ENCODE measurements around the gene GPSM1.

GPSM1 gene

GRCh38 chr9:136304981-136305380 lies 22.4 kb upstream of the GPSM1 start:
- no peak for DNase-seq (ENCODE audit: low spot score)

DNA sequence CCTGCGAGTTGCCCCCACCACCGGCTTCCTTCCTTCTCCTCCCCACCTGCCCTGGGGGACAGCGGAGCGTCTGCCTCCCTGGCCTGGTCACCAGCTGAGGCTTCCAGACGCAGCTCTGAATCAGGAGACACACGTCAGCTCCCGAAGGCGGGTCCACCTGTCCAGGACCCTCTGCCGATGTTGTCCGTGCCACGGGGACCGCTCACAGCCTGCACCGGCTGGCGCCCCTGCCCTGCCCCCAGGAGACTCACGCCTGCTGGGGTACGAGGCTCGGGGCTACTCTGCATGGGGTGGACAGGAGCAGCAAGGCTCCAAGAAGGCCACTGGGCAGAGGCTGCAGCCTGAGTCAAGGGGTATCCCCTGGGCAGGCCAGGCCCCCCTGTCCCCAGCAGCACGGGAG lies 21.5 kb upstream of the GPSM1 start:
- DNase-seq (ENCODE audit: low spot score), result no peak

- DNase-seq (ENCODE audit: low spot score), result no peak
Measured at GRCh38 chr9:136306211-136307208, 20.8 kb upstream of the GPSM1 start.

DNA sequence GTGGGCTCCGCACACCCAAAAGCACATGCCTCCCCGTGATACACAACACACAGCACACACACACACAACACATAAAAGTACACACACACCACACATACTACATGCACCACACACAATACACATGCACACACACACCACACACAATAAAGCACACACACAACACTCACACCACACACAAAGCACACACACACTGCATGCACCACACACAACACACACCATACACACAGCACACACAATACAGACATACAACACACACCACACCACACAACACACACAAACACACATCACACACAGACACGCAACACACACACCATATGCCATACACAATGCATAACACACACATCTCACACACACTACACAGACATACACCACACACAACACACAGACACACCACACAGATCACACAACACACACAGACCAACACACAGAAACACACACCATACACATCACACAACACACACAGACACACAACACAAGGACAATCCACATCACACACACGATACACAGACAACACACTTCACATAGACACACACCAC lies 20.1 kb upstream of the GPSM1 start:
- DNase-seq (ENCODE audit: low spot score), result no peak

- no peak for DNase-seq (ENCODE audit: low spot score)
Measured at GRCh38 chr9:136308006-136308701, 19.2 kb upstream of the GPSM1 start.

GRCh38 chr9:136308702-136309053 lies 18.7 kb upstream of the GPSM1 start:
- no peak for DNase-seq (ENCODE audit: low spot score)

GRCh38 chr9:136309101-136309801 lies 18.1 kb upstream of the GPSM1 start:
- no peak for DNase-seq (ENCODE audit: low spot score)

DNA sequence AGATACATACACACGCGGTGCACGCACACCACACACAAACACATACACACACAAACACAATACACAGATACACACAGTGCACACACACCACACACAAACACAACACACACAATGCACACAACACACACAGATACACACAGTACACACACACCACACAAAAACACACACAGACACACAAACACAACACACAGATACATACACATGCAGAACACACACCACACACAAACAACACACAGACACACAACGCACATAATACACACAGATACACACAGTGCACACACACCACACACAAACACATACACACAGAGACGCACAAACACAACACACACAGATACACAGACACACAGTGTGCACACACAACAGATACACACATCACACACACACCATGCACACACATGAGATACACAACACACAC lies 17.5 kb upstream of the GPSM1 start:
- DNase-seq (ENCODE audit: low spot score), result no peak

DNA sequence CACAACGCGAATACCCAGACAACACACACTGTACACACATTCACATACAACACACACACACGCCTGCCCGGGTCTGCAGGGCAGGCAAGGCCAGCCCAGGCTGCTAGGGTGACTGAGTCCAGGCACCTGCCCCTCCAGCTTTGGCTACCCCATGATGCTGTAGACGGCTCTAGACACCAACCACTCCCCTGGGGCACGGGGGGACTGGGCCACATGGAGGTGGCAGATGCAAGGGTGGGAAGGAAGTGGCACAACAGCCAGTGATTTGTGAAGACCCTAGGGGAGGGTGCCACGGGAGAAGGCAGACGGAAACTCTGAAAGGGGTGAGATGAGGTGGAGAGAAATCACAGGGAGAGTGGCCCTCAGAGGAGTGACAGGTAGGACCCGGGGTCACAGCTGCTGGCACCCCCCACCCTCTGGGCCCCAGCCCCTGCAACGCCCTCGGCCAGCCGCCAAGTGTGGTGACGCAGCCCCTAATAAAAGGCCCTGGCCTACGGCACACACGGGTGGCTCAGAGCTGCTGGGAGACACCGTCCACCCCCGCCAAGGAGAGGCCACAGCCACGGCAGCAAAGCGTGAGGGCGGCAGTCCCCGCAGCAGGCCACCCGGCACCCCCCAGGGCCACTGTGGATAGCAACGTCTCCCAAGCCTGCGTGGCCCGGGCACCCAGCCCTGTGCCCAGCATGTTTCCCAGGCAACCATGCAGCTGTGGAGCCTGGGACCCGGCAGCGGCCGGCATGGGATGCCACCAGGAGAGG lies 16.9 kb upstream of the GPSM1 start:
- DNase-seq (ENCODE audit: low spot score), result no peak

- DNase-seq (ENCODE audit: low spot score), result peak; percentile 76
Measured at GRCh38 chr9:136311051-136312008, 16.0 kb upstream of the GPSM1 start.

DNA sequence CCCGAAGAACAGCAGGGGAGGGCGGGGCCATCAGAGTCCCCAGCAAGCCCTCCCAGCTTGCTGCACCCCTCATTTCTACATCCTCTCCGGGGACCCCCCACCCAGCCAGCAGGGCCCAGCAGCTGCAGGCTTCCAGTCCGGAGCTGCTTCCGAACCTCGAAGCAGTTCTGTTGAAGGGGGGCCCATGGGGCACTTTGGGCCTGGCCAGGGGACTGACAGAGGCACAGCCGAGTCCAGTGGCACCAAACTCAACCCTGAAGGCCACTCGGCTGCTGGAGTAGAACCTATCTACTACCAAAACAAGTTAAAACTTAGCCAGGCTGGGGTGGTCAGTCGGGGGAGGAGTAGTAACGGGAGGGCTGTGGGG lies 15.3 kb upstream of the GPSM1 start:
- no peak for DNase-seq (ENCODE audit: low spot score)

DNA sequence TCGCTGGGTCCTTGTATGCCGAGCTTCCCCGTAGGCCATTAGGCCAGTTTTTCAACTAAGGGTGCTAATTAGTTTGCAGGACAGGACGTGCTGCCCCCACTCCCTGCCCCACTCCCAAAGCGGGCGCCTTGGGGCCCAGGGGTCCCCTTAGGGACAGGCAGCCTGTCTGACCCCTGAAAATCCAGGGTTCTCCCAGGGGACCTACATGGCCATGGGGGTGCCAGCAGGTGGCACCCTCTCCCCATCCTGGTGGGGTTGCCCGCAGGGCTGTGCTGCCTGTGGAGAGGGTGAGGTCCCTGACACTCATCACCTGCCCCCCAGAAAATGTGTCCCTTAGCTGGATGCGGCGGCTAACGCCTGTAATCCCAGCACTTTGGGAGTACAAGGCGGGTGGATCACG lies 14.9 kb upstream of the GPSM1 start:
- DNase-seq (ENCODE audit: low spot score), result peak; percentile 78

GRCh38 chr9:136313111-136314055 lies 14.0 kb upstream of the GPSM1 start:
- no peak for DNase-seq (ENCODE audit: low spot score)

GRCh38 chr9:136314056-136314416 lies 13.3 kb upstream of the GPSM1 start:
- DNase-seq (ENCODE audit: low spot score), result no peak

- DNase-seq (ENCODE audit: low spot score), result no peak
Measured at GRCh38 chr9:136314944-136315343, 12.4 kb upstream of the GPSM1 start.

DNA sequence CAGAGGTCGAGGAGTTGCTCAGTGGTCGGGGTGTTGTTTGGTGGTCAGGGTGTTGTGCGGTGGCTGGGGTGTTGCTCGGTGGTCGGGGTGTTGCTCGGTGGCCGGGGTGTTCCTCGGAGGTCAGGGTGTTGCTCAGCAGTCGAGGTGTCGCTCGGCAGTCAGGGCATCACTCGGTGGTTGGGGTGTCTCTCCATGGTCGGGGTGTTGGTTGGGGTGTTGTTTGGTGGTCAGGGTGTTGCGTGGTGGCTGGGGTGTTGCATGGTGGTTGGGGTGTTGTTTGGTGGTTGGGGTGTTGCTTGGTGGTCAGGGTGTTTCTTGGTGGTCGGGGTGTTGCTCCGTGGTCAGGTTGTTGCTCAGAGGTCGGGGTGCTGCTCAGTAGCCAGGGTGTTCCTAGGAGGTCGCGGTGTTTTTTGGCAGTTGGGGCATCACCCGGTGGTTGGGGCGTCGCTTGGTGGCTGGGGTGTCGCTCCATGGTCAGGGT lies 11.0 kb upstream of the GPSM1 start:
- DNase-seq (ENCODE audit: low spot score), result no peak

DNA sequence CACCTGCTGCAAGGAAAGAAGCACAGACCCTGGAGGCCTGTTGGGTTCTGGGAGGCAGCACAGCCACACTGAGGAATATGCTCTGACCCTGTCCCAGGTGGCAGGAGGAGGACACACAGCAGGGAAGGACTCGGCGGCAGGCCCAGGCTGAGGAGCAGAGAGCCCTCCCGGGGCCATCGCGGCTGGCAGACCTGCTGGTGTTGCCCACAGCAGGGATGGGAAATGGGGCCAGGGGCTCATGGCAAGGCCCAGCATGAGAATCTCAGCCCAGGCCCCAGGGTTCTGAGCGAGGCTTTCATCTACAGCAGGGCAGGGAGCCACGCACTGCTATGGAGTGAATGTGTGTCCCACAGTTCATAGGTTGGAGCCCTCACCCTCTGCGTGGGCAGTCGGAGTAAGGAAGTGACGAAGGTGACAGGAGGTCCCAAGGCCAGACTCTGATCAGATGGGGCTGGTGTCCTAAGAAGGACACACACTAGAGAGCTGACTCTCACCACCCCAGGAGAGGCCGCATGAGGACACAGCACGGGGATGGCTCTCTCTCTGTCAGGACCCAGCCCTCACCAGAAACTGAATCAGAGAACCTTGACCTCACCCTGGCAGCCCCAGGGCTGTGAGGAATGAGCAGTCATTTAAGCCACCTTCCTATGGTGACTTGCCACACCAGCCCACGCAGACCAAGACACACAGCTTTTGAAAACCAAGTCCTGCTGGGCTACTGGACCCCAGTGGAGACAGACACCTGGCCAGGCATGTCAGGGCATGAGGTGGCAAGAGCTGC lies 10.3 kb upstream of the GPSM1 start:
- DNase-seq (ENCODE audit: low spot score), result no peak

DNA sequence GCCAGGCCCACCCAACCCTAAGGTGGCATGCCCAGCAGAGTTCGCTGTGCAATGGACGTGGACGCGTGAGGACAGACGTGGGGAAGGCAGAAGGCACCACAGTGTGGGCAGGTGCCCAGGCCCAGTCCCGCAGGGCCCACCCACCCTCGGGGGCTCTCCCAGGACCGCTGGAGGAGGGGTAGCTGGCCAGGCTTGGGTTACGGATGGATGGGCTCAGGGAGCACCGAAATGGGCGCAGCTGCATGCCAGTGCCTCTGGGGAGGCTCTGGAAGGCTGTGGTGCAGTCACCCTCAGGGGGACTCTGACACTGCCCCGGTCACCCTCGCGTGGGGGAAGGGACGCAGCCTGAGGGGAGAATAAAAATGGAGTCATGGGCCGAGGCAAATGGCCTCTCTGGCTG lies 9.6 kb upstream of the GPSM1 start:
- no peak for DNase-seq (ENCODE audit: low spot score)
